Chondrocyte (in vitro differentiated cells): ENCODE results near the gene ZNF124. TPM values are rescaled to one million over a fixed set of nuclear protein-coding genes. Genes with fewer than 3 reads are reported as not detected.
"Not testable (repeated sequence)": the region's sequence is repeated elsewhere in the genome, so short reads cannot be mapped to it uniquely, and the experiment has no call there.

Experiments
- DNase-seq: peaks from one replicate; pipeline ENCODE4 v3.0.0; 2021; ENCODE audit warnings: mixed read lengths, low spot score
- H3K27ac Mint-ChIP-seq: one replicate; pipeline ENCODE4 v1.8.0; 2021; ENCODE audit warnings: mild to moderate bottlenecking, moderate library complexity, mixed read lengths; ENCODE audit not compliant: unreplicated experiment
- H3K27me3 Mint-ChIP-seq: 2 replicates; pipeline ENCODE4 v1.8.0; 2021; ENCODE audit warnings: low read depth, mixed read lengths
- H3K36me3 Mint-ChIP-seq: 2 replicates; pipeline ENCODE4 v1.8.0; 2021; ENCODE audit warnings: low read depth, mixed read lengths
- H3K4me1 Mint-ChIP-seq: 2 replicates; pipeline ENCODE4 v1.8.0; 2021; ENCODE audit warnings: low read depth, mild to moderate bottlenecking, mixed read lengths
- H3K4me3 Mint-ChIP-seq: one replicate; pipeline ENCODE4 v1.8.0; 2021; ENCODE audit warnings: mild to moderate bottlenecking, moderate library complexity, mixed read lengths; ENCODE audit not compliant: unreplicated experiment
- H3K9me3 Mint-ChIP-seq: 2 replicates; pipeline ENCODE4 v1.8.0; 2021; ENCODE audit warnings: low read depth, mixed read lengths
- total RNA-seq: library from RNA; stranded (reverse); gene quantifications from 3 replicates; pipeline ENCODE4 v1.2.1, GENCODE V29; 2021
- TF ChIP-seq, protein P1 (sequence below): fragments of 200-600 bp; sonication (generic); IDR thresholded peaks from 2 replicates; pipeline ENCODE4 v1.5.0; 2021; ENCODE audit warnings: antibody characterized with exemption, mild to moderate bottlenecking, moderate library complexity

Gene ZNF124
- total RNA-seq, 1 donor from 2014 or later = 19.3 TPM

DNA sequence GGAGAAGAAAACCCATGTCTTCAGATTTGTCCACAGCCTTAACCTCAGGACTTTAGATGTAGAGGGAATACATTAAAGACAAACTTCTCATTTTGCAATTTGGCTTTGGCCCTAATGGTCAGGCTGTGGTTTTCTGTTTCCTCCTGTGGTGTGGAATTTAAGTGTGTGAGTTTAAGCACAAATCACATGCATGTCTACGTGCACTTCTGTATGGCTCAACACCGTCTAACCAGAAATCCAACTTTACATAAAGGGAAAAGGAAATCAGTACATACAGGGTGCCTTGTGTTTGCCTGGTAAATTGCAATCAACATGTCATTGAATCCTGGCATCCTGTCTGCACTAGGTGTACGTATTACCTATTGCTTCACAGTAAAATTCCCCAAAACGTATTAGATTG lies 1.2 kb upstream of the ZNF124 start:
- DNase-seq = no peak
- TF ChIP-seq, protein P1, sequence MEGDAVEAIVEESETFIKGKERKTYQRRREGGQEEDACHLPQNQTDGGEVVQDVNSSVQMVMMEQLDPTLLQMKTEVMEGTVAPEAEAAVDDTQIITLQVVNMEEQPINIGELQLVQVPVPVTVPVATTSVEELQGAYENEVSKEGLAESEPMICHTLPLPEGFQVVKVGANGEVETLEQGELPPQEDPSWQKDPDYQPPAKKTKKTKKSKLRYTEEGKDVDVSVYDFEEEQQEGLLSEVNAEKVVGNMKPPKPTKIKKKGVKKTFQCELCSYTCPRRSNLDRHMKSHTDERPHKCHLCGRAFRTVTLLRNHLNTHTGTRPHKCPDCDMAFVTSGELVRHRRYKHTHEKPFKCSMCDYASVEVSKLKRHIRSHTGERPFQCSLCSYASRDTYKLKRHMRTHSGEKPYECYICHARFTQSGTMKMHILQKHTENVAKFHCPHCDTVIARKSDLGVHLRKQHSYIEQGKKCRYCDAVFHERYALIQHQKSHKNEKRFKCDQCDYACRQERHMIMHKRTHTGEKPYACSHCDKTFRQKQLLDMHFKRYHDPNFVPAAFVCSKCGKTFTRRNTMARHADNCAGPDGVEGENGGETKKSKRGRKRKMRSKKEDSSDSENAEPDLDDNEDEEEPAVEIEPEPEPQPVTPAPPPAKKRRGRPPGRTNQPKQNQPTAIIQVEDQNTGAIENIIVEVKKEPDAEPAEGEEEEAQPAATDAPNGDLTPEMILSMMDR = no peak
- Mint-ChIP-seq H3K27me3 (no peaks in the 10 kb centered on the region), H3K36me3 (peaks cover 1% of the 10 kb centered on the region), H3K4me1 (peaks cover 13% of the 10 kb centered on the region), H3K9me3 (no peaks in the 10 kb centered on the region), H3K27ac (no peak overlapping the region), H3K4me3 (no peak overlapping the region)

DNA sequence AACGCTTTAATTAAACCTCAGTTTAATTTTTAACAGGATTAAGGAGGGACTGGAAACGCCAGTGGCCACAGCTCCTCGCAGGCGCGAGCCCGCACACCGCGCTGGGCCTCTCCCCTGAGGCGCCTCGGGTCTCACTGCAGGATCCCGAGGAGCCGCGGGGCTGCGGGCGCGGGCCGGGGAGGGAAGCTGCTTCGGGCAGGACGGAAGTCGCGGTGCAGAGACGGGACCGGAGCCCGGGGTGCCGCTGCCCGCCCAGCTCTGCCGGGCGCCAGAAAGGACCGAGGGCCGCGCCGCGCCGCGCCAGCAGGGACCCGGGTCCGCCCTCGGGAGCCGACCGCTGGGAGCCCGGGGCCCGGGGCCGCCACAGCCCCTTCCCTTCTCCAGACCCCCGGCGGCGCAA lies 377 bp downstream of the ZNF124 start:
- not testable (repeated sequence) for H3K4me3 Mint-ChIP-seq, H3K36me3 Mint-ChIP-seq, H3K27me3 Mint-ChIP-seq, H3K9me3 Mint-ChIP-seq, H3K27ac Mint-ChIP-seq, DNase-seq
- peaks cover 12% of the 10 kb centered on the region for H3K4me1 Mint-ChIP-seq

DNA sequence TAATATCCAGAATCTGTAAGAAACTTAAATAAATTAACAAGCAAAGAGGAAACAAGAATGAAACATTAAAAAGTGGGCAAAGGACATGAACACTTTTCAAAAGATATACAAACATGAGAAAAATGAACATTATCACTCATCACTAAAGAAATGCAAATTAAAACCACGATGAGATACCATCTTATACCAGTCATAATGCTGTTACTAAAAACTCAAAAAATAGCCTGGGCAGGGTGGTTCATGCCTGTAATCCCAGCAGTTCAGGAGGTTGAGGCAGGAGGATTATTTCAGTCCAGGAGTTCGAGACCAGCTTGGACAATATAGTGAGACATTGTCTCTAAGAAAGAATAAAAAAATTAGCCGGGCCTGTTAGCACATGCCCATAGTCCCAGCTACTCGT lies 6.1 kb downstream of the ZNF124 start:
- TF ChIP-seq, protein P1 = no peak
- H3K9me3 Mint-ChIP-seq = peaks cover 39% of the 10 kb centered on the region
- H3K4me3 Mint-ChIP-seq = no peak overlapping the region
- DNase-seq = no peak
- H3K27me3 Mint-ChIP-seq = no peaks in the 10 kb centered on the region
- peaks cover 12% of the 10 kb centered on the region for H3K4me1 Mint-ChIP-seq
- peaks cover 21% of the 10 kb centered on the region for H3K36me3 Mint-ChIP-seq
- peak overlapping the region; percentile 13 for H3K27ac Mint-ChIP-seq

DNA sequence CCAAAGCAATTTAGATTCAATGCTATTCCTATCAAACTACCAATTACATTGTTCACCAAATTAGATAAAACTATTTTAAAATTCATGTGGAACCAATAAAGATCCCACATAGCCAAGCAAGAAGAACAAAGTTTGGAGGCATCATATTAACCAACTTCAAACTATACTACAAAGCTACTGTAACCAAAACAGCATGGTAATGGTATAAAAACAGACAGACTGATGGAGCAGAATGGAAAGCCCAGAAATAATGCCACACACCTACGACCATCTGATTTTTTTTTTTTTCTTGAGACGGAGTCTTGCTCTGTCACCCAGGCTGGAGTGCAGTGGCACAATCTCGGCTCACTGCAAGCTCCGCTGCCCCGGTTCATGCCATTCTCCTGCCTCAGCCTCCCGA lies 7.1 kb downstream of the ZNF124 start:
- Mint-ChIP-seq H3K9me3 (peaks cover 48% of the 10 kb centered on the region), H3K36me3 (peaks cover 23% of the 10 kb centered on the region), H3K4me1 (peaks cover 7% of the 10 kb centered on the region), H3K27me3 (no peaks in the 10 kb centered on the region), H3K27ac (no peak overlapping the region), H3K4me3 (no peak overlapping the region)
- TF ChIP-seq, protein P1 = no peak
- DNase-seq = no peak

DNA sequence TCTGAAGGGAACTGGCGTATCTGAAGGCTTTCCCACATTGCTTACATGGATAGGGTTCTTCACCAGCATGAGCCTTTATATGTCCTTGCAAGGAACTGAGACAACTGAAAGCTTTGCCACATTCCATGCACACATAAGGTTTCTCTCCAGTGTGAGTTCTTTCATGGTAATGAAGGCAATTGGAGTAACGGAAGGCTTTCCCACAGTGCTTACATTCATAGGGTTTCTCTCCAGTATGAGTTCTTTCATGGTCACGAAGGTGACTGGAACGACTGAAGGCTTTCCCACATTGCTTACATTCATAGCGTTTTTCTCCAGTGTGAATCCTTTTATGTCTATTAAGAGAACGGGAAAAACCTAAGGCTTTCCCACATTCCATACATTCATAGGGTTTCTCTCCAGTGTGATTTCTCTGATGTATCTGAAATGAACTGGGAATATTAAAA lies 15.0 kb downstream of the ZNF124 start:
- H3K27me3 Mint-ChIP-seq = no peaks in the 10 kb centered on the region

DNA sequence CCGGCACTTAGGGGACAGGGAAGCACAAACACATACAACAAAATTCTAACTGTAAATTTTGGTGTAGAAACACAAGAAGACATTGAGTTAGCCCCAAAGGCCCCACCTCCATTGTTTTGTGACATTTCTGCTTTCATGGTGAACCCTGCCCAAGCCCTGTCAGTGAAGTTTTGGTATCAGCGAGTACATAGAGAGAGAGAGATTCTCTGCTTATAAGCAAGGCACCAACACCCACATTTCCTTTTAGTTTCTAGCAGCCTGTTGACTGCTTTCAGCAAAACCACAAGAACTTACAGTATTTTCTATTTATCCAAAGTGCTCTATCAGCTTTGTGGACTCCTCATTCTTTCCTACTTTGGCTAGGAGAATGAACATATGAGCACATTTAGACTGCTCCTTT lies 24.0 kb downstream of the ZNF124 start:
- peaks cover 41% of the 10 kb centered on the region for H3K9me3 Mint-ChIP-seq
- no peaks in the 10 kb centered on the region for H3K27me3 Mint-ChIP-seq
- TF ChIP-seq, protein P1 = no peak
- H3K27ac Mint-ChIP-seq = no peak overlapping the region
- H3K4me3 Mint-ChIP-seq = no peak overlapping the region
- H3K36me3 Mint-ChIP-seq = peaks cover 46% of the 10 kb centered on the region
- H3K4me1 Mint-ChIP-seq = no peaks in the 10 kb centered on the region
- DNase-seq = no peak

More for the DNA sequence above, 15.0 kb downstream of the ZNF124 start:
- Mint-ChIP-seq H3K4me1 (no peaks in the 10 kb centered on the region), H3K27ac (no peak overlapping the region), H3K9me3 (peaks cover 74% of the 10 kb centered on the region), H3K36me3 (peaks cover 66% of the 10 kb centered on the region), H3K4me3 (no peak overlapping the region)
- DNase-seq = no peak
- TF ChIP-seq, protein P1 = no peak

DNA sequence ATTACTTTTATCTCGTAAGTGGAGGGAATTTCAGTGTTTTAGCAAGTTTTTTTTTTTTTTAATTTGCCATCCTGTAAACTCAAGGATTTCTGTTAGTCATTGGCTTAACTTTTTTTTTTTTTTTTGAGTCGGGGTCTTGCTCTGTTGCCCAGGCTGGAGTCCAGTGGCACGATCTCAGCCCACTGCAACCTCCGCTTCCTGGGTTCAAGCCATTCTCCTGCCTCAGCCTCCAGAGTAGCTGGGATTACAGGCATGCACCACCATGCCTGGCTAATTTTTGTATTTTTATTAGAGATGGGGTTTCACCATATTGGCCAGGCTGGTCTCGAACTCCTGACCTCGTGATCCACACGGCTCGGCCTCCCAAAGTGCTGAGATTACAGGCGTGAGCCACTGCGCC lies 24.7 kb downstream of the ZNF124 start:
- H3K27ac Mint-ChIP-seq, H3K27me3 Mint-ChIP-seq, H3K4me3 Mint-ChIP-seq, H3K4me1 Mint-ChIP-seq, DNase-seq: not testable (repeated sequence)
- H3K36me3 Mint-ChIP-seq = peaks cover 46% of the 10 kb centered on the region
- peaks cover 41% of the 10 kb centered on the region for H3K9me3 Mint-ChIP-seq
